LNCaP clone FGC (cell line): Measurements from ENCODE around the gene TAT.

Source experiments
- DNase-seq: peaks from one replicate; pipeline ENCODE4 v3.0.0-alpha.2; 2011; ENCODE audit warnings: low read depth
- H3K4me3 ChIP-seq: 2 replicates; pipeline ENCODE4 v1.5.1; 2011; ENCODE audit warnings: mild to moderate bottlenecking, low read depth, low read length, control low read depth
- CTCF ChIP-seq: IDR thresholded peaks from 2 replicates; pipeline ENCODE4 v1.5.1; 2012; ENCODE audit warnings: mild to moderate bottlenecking; ENCODE audit not compliant: control insufficient read depth, insufficient read depth; ENCODE audit errors: extremely low read depth

TAT gene

GRCh38 chr16:71532366-71532765 lies 44.5 kb downstream of the TAT start:
- H3K4me3 ChIP-seq = no peak overlapping the region
- TF ChIP-seq CTCF = no peak
- DNase-seq = no peak

GRCh38 chr16:71528863-71529262 lies 48.0 kb downstream of the TAT start:
- no peak for DNase-seq
- H3K4me3 ChIP-seq = no peak overlapping the region
- TF ChIP-seq CTCF = no peak

- DNase-seq = no peak
- TF ChIP-seq CTCF = no peak
- no peak overlapping the region for H3K4me3 ChIP-seq
These were observed 48.6 kb downstream of the TAT start for GRCh38 chr16:71528257-71528656.

GRCh38 chr16:71526111-71526631 lies 50.7 kb downstream of the TAT start, which contains the start of gene CHST4:
Gene CHST4, plus strand, starts transcription at chr16:71526426. Its CDS starts 10,252 bp downstream, at chr16:71536678.
- DNase-seq = no peak
- H3K4me3 ChIP-seq = no peak within 1 kb of the TSS

GRCh38 chr16:71524566-71525553 lies 52.0 kb downstream of the TAT start:
- DNase-seq = no peak
- H3K4me3 ChIP-seq = no peak overlapping the region
- no peak for TF ChIP-seq CTCF

More at GRCh38 chr16:71526111-71526631, 50.7 kb downstream of the TAT start, which contains the start of gene CHST4:
- no peak for TF ChIP-seq CTCF

GRCh38 chr16:71520550-71520949 lies 56.3 kb downstream of the TAT start:
- no peak for TF ChIP-seq CTCF
- DNase-seq = no peak
- H3K4me3 ChIP-seq = no peak overlapping the region
